Measurements from ENCODE around the gene FOXRED2.

DNA sequence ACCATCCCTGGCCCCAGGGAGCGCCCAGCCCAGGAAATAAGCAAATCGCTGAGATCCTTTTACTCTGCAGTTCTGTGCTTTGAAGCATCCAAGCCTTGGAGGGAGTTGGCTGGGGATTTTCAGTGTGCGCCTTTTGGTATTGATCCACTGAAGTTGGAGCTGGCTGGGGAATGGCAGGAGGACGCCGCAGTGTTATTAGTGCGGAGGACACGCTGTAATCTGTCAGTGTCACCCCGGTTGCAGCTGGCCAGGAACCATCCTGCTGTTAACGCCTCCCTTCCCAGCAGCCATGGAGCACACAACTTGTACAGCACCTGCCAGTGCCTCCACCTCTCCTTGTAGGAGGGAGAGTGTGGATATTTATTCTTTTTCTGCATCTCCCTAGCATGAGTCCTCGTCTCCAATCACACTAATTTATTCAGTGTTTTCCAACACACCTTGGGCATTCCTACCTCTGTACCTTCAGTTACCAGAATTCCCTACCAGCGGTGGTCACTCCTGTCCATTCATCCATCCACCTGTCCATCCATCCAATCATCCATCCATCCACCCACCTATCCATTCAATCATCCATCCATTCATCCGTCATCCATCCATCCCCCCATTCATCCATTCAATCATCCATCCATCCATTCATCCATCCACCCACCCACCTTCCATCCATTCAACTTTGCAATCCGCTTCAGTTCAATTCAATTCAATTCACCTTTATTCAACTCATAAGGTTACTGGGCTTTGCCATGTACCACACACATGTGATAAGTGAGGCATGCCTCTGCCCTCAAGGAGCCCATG lies 44.1 kb upstream of the FOXRED2 start:
- TF ChIP-seq, protein P1, sequence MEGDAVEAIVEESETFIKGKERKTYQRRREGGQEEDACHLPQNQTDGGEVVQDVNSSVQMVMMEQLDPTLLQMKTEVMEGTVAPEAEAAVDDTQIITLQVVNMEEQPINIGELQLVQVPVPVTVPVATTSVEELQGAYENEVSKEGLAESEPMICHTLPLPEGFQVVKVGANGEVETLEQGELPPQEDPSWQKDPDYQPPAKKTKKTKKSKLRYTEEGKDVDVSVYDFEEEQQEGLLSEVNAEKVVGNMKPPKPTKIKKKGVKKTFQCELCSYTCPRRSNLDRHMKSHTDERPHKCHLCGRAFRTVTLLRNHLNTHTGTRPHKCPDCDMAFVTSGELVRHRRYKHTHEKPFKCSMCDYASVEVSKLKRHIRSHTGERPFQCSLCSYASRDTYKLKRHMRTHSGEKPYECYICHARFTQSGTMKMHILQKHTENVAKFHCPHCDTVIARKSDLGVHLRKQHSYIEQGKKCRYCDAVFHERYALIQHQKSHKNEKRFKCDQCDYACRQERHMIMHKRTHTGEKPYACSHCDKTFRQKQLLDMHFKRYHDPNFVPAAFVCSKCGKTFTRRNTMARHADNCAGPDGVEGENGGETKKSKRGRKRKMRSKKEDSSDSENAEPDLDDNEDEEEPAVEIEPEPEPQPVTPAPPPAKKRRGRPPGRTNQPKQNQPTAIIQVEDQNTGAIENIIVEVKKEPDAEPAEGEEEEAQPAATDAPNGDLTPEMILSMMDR (IDR thresholded peaks at IDR 0.05; ENCODE audit: low read depth, low read length) = no peak
- no peak for TF ChIP-seq EZH2phosphoT487 (IDR thresholded peaks at IDR 0.05; ENCODE audit: low read depth)

All from OCI-LY3 (cell line).